HS-27A (cell line): ENCODE measurements around the gene PRELID2.
A peak's percentile ranks its signal among the peaks of the same experiment; 100 is the strongest.

ENCODE experiments used
- DNase-seq: peaks from one replicate; pipeline ENCODE4 v3.0.0-alpha.2; 2012; ENCODE audit warnings: low read depth, missing footprints

The PRELID2 gene

DNA sequence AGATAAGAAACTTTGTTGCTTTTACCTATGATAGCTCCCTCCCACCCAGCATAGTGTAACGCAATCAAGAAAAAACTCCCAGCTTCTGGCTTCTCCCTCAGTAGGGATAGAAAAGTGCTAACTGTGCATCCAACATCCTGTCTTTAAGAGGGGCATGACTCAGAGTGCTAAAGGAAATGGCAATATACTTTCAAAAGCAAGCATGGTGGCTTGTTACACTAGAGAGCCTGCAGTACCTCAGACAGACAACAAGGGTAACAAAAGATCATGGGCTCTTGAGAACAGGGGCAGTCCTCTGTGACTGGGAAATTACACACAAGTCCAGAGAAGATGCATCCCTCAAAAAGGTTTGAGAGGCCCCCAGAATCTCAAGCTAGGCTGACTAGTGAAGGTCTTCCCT, 37.8 kb downstream of the PRELID2 start:
- DNase-seq = no peak

DNA sequence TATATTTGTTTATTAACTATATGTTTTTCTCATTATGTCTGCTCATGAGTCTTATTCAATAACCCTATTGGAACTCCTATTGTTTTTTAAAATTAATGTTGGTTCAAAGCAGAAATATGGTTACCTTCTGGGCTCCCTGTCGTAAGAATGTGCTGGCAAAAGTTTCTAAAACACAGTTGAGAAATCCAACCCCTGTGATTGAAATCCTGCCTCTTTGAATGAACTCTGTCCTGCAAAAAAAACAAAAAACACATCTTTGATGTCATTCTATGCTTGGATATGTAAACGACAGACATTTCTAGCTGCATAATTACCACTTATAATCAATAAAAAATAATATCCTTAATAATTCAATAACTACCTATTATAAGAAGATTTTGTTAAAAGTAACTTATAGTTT, 38.8 kb downstream of the PRELID2 start:
- no peak for DNase-seq

DNA sequence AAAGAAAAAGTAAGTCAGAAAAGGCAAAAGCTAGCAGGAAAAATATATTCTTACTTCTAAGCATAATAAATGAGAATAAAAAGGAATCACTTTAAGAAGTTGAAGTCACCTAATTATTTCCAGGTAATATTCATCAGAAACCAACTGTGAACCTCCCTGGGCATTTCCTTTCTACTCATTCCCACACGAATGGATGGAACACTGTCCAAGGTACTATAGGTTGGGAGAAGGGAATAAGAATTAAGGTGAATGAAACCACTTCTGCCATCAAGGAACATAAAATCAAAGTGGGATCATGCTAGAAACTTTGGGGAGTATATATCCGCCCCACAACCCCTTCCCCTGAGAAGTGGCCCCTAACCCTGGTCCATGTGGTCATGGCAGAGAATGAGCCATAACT, 41.6 kb downstream of the PRELID2 start:
- no peak for DNase-seq

DNA sequence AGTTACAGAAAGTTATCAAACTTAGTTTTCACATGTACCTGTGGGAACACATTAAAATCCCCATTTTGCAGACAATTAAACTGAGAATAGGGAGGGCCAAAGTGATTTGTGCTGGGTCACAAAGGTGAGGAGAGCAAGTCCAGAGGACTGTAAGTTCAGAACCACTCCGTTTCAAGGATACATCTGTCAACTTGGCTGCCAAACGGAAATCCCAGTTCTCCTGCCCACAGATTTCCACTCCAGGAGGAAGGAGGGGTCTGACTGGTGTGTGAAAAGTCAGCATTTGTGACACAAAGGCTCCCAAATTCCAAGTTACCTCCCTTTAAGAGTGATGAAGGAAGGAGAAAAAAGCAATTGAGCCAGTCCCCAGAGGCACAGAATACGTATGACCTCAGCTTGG, 42.3 kb downstream of the PRELID2 start:
- DNase-seq = no peak

DNA sequence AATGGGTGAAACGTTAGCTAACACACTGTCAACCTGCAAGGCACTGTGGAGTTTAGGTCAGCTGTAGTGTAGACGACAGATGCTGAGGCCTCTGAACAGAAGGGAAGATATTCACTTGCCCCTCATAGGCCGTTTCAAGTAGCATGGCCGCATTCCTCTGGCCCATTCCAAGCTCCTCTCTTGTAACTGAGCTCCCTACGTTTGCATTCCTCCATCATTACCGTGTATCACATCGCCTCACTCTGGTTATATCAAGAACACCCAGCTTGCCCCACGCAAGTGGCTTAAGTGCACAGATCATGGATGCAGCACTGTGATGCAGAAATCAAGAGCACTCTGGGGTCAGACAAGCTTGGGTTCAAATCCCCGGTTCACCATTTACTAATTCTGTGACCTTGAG, 43.3 kb downstream of the PRELID2 start:
- DNase-seq = no peak

DNA sequence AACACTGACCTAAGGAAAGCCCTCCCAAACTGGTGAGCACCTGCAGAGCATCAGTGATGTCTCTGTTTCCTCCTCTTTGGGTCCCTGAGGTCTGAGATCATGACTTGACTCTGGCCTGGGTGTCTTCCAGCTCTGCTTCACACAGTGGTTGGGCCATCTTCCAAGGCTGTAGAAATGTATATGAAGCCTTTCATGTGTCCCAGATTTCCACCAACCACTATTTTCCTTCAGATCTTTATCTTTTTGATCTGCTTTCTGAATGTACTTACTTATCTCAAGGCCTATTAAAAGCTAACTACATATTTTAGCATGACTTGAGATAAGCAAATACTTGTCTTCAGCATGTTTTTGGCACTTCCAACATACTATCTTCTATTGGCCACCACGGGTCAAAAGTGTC, 47.1 kb downstream of the PRELID2 start:
- no peak for DNase-seq

DNA sequence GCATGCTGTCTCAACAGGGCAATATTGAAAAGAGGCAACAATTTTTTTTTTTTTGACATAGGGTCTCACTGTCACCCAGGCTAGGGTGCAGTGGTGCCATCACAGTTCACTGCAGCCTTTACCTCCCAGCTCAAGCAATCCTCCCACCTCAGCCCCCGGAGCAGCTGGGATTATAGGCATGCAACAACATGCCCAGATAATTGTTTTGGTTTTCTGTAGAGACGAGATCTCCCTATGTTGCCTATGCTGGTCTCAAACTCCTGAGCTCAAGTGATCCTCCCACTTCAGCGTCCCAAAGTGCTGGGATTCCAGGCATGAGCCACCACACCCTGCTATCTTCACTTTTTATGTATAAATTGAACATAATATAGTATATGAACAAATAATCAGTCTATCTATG, 47.6 kb downstream of the PRELID2 start:
- no peak for DNase-seq

DNA sequence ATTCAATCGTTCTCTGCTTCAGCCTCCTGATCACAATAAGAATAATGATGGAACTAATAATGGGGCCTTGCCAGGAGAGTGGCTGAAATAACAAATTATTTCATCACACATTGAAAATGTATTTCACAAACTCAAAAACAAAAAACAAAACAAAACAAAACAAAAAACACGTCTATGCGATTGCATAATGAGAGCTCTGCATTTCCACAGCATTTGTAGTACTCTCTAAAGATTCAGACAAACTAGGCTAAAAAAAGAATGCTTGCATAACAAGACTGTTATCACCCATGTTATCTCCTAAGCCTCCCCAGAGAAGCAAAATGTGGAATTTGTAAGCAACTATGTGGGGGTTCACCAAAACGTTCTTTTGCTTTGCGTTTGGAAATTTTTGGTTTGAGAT, 48.1 kb downstream of the PRELID2 start:
- DNase-seq = no peak

DNA sequence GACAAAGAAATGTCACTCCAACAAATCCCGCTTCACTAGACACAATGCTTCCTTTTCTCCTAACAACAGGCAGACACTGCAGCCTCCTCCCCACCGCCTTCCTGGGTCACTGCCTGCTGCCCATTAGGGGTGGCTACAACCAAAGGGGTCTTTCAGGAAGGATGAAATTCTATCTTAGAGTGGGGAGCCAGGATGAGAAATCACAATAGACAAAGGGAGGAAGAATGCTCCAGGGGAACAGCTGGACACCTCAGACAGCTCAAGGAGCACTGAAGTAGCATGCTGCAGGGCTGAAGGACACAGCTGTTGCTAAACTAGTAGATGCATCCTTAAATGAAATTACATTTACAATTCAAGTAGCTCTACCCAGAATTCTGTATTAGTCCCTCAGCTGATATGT, 54.2 kb downstream of the PRELID2 start:
- DNase-seq = no peak

DNA sequence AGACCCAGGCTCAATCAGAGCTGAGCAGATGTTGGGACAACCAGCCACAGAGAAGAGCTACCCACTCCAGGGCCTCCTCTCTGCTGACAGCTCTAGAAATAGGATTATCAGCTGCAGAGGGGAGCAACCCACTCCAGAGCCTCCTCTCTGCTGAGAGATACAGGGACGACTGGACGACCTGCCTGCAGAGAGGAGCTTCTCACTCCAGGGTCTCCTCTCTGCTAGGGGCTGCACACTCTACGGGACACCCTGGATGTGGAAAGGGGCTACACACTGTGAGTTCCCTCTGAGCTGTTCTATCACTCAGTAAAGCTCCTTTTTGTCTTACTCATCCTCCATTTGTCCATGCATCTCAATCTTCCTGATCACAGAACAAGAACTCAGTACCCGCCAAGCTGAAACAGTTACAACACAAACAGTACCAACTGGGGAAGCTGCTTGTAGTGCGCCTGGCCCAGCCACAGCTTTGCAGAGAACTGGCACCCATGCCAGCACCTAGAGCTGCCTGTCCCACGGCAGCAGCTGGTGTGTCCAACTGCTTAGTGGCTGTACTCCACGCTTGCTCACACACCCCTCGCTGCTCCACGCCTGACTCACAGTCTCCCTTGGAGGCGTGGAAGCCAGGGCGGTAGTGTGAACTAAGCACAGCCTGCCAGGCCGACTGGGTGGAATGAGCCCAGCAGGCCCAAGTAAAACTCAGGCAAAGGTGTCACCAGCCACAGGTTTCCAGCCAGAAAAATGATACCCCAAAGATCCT, 56.8 kb downstream of the PRELID2 start:
- DNase-seq = no peak

DNA sequence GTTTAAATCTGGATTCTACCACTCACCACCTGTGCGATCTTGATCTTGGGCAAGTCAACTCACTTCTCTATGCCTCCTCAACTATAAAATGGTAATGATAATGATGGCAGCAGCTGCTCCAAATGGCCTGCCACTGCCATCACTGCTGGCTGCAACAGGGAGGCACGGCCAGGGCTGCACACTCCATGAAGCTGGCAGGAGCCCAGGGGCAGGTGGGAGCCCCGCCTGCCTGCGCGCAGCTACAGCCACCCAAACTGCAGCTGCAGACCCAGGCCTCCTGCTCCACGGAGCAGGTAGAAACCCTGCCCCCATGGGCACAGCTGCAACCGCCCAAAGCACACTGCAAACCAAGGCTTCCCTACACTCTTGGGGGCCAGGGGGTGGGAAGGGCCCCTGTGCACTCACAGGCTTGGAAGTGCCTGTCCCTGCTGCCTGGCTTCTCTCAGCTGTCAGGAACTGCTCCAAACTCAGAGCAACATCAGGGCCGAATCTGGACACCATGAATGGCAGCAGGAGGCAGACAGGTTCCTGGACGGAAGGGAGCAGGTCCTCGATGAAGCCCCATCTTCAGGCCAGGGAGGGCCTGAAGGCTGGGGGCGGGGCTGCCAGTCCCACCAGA, 57.6 kb downstream of the PRELID2 start:
- no peak for DNase-seq

DNA sequence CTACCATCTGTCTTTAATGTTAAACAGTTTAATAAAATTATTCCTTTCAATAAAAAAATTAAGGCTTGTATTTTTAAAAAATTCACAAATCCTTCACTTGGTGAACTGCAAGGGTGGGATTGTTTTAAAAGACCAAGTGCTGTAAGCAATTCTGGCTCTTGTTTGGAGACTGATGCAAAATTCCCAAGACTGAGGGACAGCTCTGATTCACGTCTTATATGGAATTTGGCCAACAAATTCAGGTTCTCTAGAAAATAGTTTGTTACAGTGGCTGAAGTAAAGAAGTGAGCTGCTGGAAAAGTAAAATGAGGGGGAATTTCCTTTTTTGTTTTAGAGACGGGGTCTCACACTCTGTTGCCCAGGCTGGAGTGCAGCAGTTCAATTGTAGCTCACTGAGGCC, 58.3 kb downstream of the PRELID2 start:
- DNase-seq = no peak

DNA sequence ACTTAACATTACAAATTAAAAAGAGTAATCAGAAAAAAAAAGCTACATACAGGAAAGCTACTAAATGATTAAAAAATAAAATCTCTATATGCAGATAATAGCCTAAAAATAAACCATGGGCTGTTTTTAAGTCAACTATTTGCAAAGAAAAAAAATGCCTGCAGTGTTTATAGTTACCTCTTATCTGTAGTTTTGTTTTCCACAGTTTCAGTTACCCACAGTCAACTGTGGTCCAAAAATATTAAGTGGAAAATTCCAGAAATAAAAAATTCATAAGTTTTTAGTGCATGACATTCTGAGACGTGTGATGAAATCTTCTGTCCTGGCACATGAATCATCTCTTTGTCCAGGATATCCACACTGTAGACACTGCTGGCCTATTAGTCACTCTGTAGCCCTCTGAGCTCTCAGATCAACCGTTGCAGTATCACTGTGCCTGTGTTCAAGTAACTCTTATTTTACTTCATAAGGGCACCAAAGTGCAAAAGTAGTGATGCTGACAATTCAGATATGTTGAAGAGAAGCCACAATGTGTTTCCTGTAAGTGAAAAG, 59.2 kb downstream of the PRELID2 start:
- peak; percentile 45 for DNase-seq

DNA sequence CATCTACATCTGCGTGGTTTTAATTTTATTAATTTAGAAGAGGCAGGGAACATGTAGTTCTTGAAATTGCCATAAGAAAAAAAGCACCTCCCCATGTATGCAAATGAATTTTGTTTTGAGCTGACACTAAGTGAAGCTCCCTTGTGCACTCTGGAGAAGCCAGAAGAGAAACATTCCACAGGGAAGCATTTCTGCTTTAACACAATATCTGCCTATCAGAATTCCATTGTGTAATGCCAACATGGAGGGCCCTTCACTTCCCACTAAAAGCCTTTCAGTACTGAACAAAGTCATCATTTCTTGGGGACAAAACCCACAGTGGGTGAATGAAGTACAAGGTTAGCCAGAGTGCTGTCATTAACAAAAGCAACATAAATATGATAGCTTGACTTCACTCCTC, 59.7 kb downstream of the PRELID2 start:
- DNase-seq = no peak

DNA sequence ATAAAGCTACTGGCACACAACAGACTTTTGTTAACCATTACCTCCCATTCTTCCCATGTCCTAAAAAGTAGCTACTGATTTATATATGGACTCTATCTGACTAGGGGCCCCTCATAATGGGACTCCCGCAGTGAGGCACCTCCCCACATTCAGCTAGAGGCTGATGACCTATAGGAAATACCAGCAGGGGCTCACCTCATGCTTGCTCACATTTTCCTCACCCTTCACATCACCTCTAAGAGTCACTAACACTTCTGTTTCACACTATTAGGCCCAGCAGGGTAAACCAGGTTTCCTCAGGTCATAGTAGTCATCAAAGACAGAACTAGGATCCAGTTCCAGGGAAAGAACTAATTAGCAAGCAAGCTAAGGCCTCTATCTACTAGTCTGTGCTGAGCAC, 60.7 kb downstream of the PRELID2 start:
- DNase-seq = no peak

DNA sequence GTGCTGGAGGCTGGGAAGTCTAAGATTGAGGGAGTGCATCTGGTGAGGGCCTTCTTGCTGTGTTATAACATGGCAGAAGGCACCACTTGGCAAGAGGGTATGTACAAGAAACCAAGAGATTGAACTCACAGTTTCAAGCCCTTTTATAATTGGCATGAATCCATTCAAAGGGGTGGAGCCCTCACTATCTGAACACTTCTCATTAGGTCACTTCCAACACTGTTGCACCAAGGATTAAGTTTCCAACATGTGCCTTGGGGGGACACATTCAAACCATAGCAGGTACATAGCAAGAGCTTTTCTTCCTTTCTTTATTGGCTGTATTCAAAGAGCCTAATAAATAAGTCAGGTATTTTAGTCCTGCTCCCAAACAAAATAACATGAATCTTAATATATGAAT, 62.7 kb downstream of the PRELID2 start:
- DNase-seq = no peak

DNA sequence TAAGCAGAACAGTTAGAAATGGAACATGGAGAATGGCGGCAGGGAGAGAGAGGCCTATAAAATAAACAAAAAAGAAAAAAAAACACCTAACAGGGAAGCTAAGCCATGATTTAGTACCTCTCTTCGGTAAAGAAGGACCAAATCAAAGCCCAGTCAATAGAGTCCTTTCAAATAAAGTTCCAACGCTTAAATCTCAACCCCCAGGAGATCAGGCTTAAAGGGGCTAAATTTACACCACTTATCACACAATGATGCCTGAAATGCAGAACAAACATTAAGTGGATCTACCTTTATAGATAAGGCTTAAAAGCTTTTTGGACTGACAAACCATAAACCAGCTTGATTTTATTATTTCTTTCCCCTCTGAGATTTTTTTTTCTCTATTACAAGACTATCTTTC, 66.3 kb downstream of the PRELID2 start:
- DNase-seq = no peak

DNA sequence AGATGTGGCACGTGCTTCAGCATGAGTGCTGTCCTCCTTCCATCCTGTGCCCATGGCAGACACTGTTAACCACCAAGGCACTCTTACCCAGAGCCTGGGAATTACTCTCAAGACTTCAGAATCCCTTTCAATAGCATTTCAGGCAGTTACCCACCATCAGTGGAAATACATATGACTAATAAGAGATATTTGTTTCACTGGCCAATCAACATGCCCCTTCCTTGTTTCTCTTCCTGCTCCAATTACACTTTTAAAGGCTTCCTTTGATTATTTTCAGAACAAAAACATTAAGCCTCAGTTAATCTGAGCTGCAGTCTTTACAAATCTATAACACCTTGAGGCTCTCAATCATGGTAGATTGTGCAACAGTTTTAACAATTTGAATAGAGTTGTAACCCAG, 70.8 kb downstream of the PRELID2 start:
- DNase-seq = no peak

DNA sequence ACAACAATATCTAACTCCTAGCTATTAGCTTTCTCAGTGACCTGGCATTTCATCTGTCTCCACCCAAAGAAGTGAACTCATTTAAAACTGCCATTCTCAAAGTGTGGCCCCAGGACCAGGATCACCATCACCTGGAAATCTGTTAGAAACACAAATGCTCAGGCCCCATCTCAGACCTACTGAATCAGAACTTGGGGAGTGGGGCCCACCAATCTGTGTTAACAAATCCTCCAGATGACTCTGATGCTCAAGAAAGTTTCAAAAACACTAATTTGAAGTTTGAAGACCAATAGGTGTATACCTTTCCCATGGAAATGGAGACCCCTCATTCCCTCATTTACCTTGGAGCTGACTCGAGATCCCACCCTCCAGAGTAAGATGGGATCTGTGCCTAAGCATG, 72.3 kb downstream of the PRELID2 start:
- DNase-seq = no peak

DNA sequence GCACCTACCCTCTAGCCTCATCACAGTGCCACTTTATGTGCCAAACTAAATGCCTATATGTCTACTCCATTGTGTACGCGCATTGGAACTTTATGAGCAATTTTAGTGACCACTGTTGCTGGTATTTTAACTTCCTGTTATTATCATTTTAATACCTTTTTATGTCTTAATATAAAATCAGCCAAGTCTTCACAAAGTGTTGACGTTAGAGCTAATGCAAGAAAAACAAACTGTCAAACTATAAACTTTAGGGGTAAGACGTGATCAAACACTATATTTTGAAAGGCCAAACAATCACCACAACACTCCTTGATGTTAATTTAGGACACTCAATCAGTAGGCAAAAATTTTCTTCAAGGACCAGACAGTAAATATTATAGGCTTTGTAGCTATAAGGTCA, 73.9 kb downstream of the PRELID2 start:
- DNase-seq = no peak

DNA sequence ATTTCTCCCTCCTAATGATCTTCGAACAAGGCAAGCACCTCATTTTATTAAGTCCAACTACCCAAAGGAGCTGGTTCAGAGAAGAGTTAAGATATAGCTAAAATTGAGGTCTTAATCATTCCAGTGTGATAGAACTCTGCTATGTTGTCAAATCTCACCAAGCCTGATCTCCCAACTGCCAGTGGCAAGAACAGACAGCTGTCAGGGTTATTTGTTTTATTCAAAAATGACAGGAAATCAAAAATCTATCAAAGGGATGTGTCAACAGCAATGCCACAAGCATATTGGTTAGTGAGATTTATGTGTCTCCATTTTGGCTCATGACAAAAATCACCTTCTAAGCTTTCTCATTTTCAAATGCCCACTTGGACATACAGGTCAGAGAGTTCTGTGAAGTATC, 74.5 kb downstream of the PRELID2 start:
- DNase-seq = no peak

DNA sequence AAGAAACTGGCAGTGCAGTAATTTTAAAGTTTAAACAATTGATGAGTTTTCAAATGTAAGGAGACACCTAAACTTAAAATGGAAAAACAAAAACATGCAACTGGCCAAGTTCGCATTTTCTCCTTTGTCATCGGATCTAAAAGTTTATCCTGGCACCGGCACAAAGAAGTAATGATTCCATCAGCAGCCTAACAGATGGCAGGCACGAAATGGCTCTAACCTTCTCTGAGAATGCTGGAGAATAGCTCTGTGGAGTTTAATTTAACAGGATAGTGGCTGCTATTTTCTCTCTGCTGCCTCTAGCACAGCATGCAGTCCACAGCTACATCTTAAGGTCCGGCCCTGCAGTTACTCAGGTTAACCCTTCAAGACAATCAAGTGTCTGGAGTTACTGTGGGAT, 82.2 kb downstream of the PRELID2 start:
- DNase-seq = no peak

DNA sequence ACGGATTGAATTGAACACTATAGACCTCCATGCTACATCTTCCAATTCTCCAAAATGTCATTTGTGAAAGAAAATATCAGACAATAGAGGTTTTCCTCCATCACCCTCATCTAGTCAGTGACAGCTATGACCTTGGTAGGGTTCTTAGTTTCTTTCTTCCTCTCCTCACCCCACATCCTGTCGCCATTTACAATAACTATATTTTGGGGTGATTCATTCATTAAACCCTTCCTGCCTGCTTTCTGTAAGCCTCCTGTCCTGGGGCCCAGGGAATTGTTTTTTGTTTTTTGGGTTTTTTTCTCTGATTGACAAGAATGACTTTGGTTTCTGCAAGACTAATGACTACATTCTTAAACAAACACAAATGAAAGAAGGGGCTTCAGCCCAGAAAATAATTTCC, 82.6 kb downstream of the PRELID2 start:
- DNase-seq = no peak

DNA sequence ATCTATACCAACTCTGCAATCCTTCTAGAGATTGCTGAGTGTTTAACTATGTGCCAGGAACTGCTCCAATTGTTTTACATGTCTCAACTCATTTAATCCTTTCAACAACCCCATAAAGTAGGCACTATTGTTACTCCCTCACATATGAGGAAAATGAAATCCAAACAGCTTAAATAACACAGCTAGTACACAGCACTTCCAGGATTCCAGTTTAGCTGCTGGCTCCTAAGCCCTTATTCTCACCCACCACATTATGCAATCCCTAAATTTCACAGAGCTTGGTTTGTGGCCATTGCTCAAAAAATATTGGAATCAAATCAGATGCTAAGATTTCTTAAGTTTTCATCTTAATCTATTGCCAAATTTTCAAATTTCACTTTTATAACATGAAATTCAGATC, 84.9 kb downstream of the PRELID2 start:
- no peak for DNase-seq
